ENCODE data around the gene GNB5.

DNA sequence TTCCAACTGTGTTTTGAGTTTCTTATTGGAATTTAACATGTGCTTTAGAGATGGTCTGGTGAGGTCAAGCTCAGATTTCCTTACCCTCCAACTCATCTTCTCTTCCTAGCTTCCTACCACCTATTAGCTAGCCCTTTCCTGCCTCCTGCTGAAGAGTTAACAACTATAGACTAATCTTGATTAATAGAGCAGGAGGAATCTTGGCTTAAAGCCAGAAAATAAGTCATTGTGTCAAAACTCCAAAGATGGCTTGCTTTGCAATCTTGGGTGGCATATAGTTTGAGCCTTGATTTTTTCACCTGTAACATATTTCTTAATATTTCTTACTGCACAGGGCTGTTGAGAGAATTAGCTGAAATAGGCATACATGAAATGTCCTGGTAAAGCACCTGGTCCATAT is 105.9 kb downstream of the GNB5 start:
- TF ChIP-seq, protein P1, sequence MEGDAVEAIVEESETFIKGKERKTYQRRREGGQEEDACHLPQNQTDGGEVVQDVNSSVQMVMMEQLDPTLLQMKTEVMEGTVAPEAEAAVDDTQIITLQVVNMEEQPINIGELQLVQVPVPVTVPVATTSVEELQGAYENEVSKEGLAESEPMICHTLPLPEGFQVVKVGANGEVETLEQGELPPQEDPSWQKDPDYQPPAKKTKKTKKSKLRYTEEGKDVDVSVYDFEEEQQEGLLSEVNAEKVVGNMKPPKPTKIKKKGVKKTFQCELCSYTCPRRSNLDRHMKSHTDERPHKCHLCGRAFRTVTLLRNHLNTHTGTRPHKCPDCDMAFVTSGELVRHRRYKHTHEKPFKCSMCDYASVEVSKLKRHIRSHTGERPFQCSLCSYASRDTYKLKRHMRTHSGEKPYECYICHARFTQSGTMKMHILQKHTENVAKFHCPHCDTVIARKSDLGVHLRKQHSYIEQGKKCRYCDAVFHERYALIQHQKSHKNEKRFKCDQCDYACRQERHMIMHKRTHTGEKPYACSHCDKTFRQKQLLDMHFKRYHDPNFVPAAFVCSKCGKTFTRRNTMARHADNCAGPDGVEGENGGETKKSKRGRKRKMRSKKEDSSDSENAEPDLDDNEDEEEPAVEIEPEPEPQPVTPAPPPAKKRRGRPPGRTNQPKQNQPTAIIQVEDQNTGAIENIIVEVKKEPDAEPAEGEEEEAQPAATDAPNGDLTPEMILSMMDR (IDR thresholded peaks at IDR 0.05; ENCODE audit: poor library complexity, severe bottlenecking), result no peak
- TF ChIP-seq RAD21 (conservative IDR thresholded peaks at IDR 0.05), result no peak
- no peak for TF ChIP-seq MXI1 (conservative IDR thresholded peaks at IDR 0.05; ENCODE audit: poor library complexity, severe bottlenecking)
- TF ChIP-seq TAF1 (IDR thresholded peaks at IDR 0.05; ENCODE audit: low read depth), result no peak

All from neural cell (in vitro differentiated cells).